GM21737 (cell line): ENCODE measurements around the gene ACRBP.
"Not testable (repeated sequence)": the region's sequence is repeated elsewhere in the genome, so short reads cannot be mapped to it uniquely, and the experiment has no call there.

Experiments
- ATAC-seq: cut with Tn5 transposase; IDR thresholded peaks from one replicate; pipeline ENCODE4 v1.9.1; 2021; ENCODE audit warnings: mild to moderate bottlenecking, moderate library complexity; ENCODE audit not compliant: unreplicated experiment

ACRBP gene

DNA sequence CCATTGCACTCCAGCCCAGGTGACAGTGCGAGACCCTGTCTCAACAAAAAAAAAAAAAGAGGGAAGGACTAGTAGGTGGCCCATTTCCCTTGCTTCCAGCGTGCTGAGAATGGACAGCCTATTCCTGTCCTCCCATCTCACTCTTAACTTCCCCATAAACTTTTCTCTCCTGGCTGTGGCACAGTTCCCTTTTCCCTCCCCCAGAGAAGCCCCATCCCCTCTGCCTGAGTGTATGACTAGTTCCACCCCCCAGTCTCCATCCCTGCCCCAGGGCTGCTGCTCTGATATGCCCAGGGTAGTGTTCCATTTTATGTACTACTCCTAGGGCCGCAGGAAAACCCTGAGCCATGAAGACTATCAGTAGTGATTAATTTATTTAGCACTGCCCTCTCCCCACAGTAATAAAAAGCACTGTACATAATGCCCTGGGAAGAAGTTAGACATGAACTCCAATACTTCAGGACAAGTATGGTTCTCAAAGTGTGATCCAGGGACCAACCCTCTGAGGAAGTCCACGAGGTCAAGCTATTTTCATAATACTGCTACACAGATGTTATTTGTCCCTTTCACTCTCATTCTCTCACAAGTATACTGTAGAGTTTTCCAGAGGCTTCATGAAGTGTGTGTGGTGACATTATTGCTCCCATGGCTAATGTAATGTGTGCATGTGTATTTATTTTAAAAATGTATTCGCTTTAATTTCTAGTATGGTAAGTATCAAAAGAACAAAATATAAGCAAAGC lies 28.6 kb downstream of the ACRBP start:
- no peak for ATAC-seq

DNA sequence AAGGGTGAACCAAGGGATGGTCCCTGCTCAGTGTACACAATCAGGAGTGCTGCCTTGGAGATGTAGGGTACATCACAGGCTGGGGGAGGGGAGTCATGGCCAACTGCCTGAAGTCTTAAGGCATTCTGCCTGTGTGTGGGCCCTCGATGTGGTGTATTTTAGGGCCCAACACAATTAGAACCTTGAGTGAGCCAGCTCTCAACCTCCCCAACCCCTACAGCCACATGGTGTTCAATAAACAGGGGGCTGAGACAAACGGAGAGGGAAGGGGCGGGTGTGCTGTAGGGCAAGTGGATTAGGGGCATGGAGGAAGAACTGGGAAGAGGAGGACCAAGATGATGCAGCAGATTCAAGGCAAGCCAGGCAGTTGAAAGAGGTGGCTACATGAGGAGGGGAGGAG lies 31.4 kb downstream of the ACRBP start:
- no peak for ATAC-seq

DNA sequence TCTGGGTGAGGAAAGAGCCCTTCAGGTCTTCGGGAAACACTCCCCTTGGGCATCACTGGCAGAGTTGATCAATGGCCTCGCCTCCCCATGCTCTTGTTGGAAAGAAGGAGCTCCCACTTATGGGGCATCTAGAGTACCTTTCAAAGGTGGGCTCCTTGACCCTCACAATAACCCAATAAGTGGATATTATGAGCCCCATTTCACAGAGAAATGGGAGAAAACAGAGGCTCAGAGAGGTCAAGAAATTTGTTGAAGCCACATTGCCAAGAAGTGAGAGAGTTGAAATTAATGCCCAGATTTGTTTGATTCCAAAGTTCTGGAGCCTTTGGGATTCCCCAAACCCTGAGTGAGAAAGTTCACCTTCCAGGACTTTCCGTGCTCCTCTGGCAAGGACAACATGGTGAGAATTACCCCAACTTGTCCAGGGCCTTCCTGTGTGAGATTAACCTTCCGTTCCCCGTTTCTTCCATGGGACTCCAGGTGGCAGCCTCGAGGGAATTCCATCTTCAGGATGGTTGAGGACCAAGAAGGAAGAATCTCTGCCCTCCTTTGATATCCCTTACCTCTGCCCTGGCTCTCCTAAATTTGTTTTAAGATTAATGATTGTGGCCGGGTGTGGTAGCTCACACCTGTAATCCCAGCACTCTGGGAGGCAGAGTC lies 32.6 kb downstream of the ACRBP start:
- no peak for ATAC-seq

DNA sequence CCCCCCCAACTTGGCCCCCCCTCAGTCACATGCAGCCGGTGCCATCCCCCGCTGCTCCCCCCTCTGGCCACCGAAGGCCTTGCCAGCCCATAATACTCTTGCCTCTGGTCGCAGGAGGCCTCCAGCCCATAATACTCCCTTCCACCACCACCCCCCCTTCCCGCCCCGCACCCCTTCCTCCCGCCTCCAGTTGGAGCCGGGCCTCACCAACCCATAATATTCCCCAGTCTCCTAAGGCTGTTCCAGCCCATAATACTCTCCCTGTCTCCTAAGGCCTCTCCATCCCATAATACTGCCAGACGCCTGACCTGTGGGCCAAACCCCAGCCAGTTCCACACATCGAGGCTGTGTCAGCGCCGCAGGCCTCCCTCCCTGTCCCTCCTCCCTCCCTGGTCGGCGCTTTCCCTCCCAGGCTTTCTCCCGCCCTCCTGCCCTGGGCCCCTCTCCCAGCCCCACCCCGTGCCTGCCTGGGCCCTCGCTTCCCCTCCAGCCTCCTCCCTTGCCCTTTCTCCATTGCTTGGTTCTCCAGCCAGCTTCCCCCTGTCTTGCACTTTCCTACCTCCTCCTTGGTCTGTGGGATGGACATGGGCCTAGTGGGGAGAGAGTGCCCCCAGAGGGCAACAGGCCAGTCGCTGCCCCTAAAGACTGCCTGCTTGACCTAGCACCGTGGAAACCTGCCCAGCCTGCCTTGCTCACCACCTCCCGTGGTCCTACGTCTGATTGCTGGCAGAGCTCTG lies 33.3 kb downstream of the ACRBP start:
- ATAC-seq, result no peak

DNA sequence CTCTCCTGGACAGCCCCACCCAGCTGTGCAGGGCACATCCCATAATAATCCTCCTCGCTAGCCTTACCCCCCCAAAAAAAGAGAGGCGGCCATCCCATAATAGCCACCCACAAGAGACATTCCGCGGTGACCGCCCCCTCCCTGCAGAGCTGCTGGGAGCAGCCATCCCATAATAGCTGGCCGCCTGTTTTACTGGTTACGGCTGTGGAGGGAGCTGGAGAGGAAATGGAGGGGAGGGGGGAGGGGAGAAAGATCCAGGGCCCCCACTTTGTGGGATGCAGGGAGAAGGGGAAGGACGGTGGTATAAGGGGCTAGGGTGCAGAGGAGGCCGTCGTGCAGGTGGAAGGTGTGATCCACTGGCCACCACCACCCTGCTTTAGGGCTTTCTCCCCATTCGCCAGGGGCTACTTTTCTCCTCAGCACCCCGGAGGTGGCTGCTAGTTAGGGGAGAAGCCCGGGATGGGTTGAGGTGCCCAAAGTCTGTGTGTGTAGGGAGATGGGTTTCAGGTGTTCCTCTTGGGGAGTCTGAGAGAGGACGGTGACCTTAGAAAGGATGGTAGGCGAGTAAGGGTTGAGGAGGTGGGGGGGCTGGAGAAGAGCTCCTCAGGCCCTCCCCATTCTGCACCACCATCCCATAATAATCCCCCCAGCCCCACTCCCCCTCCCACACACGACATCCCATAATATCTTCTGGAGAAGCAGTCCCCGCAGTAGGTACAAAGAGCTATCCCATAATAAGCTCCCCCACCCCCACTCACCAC lies 34.0 kb downstream of the ACRBP start:
- no peak for ATAC-seq

DNA sequence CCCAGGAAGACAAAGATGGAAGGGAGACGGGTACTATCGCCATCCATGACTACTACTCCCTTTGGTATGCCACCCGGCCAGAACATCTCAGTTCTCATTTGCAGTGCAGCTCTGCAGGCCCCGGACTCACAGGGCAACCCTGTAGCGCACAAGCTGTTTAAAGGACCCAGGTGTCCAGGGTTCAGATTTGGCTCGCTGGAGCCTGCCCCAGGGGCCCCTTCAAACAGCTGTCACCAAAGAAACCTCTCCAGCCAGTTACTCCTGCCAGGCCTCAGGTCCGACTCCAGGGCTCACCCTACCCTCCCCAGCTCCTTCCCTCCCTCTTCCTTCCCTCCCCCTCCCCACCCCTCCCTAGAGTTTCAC lies 34.6 kb downstream of the ACRBP start:
- ATAC-seq, result no peak

DNA sequence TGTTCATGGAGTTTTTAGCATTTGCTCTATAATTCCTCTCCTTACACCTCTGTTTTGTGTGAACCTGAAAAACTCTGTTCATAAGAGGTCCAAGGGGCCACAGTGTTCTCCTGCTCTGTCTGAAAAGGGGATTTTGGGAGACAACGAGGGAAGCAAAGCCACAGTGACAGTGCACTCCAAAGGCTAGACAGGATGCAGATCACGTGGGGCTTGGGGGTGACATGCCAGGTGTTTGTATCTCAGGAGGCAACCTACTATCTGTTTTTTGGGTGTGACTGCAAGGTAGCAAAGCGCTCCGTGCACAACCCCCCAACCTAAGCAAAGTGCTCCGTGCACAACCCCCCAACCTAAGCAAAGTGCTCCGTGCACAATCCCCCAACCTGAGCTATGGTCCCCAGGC lies 35.0 kb downstream of the ACRBP start:
- no peak for ATAC-seq

DNA sequence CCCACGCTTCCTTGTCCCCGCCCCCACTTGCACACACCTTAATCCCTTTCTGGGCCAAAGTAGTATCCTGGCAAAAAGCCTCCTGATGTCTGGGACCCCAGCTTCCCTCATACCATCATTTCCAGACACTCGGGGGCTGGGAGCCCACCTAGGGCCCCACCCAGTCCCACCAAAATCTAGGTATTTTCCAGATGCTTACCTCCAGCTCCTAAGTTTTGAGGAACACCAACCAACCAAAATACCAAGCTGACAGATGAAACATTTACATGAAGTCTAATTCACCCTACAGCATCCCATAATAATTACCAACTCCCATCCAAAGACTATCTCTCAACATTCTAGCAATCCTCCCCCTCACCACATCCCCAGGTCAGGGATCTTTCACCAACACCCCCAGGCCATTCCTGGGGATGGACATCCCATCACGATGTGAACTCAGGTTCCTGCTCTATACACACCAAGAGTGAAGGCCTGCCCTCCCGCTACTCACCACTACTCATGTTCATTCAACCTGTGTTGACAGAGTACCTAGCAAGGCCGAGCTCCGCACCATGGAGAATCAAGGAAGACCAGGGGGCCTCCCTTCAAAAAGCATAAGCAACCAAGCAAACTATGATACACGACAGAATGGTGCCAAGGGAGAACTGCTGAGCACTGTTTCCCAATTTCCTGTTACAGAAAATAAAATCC lies 38.5 kb downstream of the ACRBP start:
- no peak for ATAC-seq

DNA sequence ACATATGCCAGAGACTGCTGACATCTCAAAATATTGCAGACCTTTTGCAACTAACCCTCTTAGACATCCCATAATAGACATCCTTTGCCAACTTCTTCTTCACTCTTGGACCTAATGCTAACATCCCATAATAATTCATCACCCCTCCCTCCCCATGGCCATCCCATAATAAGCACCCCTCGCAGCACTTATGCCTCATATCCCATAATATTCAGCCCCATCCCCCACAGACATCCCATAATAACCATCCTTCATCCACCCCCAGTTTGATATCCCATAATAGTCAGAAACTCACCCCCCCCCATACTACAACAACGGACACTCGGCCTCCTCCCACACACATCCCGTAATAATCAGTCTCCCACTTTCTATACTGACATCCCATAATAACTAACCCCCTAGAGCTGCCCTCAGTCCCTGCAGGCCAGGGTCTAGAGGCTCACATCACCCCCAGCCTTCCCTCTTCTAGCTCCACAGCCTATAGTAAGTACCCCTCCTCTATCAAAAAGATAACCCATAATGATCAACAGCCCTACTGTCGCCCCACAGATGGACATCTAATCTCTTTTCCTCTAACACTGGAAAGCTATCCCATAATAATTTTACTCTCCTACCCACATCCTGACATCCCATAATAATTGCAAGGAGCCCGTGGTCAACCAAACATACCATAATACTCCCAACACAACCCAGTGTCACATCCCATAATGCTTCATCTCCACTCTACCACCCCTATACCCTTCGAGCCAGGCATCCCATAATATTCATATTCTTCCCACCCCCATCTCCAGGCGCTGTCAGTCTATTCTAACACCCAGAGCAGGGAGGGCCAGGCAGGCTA lies 39.3 kb downstream of the ACRBP start:
- no peak for ATAC-seq

DNA sequence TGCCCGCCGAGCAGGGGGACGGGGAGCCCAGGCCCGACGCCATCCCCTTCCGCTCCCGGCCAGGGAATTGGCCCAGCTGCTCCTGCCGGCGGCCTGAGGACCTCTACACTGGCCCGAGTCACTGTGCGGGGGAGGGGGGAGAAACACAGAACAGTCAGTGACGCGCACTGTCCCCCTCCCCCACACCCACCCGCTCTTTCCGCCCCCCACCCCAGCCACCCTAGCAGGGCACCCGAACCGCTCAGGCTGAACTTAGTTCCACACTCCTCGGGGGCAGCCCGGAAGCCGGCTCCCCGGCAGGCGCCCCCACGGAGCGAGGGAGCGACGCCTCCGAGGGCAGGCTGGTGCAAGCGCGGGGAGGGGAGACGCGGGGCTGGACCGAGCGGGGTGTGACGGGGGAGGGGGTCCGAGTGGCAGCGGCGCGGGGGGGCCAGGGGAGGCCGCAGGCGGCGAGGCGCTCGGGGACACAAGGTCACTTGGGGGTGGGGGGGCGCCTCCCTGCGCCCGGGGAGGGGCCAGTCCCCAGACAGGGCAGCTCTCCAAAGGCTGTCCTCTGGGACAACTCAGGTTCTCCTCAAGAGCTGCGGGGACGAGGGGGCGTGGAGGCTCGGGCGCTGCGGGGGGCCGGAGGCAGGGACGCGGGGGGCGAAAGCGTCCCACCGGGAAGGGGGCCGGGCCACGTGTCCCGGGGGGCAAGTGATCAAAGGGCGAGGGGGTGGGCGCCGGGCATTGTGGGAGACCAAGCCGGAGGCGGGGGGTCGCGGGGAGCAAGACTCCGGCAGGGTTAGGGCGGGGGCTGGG lies 40.7 kb downstream of the ACRBP start:
- no peak for ATAC-seq

DNA sequence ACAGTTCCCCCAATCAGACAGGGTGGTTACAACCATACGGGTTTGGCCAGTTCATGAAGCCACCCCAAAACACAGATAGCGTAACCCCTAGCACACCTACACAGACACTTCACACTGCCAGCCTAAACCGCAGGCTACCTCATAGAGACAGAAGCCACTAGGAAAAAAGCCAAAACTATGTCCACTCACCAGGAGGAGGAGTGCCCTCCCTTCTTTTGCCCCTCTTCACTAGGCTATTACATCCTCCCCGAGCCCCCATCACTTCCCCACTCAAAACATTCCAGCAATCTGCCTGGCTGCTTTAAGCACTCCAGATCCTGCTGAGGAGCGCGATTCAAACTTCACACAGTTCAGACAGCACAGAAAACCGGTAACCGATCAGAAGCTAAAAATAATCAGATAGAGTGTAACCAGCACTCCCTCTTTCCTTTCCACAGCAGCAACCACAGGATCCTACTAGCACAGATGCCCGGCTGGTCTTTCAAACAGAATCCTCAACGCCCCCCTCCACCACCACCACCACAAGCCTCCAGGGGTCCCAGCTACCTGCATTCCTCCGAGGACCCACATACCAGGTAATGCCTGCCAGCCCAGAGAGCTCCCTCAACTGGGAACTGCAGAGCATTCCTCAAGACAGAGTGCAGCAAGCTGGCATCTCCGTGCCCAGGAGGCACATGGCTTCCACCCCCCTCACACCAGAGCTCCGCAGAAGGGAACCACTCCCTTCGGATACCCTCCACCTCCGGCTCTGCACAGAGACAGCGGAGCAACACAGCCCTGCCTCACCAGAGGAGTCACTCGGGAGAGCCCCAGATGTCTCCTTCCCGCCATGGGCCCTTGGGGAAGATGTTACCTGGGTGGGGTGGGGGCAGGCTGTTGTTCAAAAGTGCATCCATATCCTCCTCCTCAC lies 41.6 kb downstream of the ACRBP start:
- ATAC-seq, result no peak

DNA sequence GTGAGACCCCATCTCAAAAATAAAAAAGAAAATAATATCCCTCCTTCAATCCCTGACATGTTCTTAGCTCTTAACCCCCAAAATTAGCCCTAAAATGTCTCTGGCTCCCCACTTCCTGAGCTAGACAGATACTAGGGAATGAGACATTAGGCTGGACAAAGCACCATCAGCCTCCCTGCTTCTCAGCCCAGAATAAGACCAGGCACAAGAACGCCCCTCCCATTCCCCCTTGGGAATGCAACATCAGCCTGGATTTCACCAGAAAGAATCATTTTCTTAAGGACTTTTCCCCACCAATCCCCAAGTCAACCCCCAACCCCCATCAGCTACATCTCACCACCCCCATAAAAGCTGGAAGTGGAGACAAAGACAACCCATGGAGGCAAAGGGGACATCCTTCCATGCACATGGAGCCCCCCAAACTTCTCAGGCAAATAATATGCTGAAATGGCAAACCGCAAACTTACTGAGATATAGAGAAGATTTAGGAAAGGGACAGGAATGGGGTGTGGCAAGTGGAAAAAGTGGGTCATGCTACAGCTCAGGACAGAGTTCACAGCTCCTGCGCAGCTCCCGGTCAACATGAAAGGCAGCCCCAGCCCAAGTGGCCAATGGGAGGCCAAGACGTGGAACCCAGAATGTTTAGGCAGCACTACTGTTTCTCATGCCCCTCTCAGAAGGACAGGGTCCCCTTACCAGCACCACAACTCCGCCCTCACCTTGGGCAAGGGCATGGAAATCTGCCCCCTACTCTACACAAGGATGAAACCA lies 42.8 kb downstream of the ACRBP start:
- ATAC-seq, result no peak

DNA sequence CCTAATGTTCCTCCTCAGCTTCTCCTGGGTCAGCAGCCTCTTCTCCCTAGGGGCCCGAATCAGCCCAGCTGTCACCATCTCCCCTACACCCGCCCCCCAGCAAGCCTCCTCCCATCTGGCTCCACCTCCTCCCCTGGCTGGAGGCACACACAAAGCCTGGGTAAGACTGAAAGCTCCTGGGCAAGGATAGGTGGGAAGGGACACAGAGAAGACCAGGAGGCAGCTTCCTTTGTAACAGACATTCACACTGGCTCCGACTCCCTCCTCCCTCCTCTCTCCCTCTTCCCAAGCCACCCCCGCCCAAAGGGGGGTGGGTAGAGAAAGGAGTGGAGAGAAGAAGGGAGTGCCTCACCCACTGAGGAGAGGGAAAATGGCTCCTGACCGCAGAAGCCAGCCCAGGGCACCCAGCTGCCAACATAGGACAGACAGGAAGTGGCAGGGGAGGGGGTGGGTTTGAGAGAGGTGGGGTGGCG lies 44.1 kb downstream of the ACRBP start:
- no peak for ATAC-seq

DNA sequence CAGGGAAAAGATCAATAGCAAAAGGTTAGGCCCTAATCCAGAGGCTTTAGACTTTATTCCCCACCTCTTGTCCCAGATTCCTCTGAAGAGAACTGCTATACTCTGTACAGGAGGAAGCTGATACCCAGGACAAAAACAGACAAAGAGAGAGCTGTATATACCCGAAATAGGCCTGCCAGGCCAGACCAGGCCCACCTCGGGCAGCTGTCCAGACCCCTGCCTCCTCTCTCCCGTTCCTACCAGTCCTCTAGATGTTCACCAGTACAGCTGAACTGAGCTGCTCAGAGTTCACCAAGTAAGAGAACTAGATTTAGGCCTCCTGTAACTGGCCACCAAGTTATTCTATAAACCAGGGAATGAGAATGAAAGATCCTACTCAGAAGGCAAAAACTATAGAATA lies 44.7 kb downstream of the ACRBP start:
- ATAC-seq, result no peak

DNA sequence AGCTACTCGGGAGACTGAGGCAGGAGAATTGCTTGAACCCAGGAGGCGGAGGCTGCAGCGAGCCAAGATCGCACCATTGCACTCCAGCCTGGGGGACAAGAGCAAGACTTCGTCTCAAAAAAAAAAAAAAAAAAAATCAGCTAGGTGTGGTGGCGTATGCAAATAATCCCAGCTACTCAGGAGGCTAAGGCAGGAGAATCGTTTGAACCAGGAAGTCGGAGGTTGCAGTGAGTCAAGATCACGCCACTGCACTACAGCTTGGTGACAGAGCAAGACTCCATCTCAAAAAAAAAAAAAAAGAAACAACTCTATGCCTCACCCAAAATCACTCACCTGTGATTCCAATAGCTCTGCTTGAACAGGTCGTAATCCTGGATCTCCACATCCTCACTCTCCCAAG lies 51.6 kb downstream of the ACRBP start:
- ATAC-seq, result not testable (repeated sequence)

DNA sequence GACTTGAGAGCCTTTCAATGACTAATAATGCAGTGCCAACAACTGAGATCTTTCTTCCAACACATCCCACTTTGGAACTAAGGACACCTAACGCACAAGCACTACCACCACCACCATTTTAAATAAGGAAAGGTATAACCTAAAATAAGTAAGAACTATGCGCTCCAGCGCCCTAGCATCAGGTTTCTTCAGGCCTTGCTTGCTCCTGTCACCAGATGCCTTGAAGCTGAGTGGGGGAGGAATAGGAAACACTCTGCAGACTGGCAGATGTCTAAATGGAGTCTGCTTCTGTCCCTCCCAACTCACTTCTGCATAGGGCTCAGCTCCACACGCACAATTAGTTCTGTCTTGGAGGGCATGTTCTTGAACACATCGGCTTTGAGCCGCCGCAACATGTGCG lies 55.1 kb downstream of the ACRBP start:
- no peak for ATAC-seq
